ENCODE measurements around the gene SF3A2.

The SF3A2 gene

GRCh38 chr19:2213799-2214198, 22.8 kb upstream of the SF3A2 start:
- Histone ChIP-seq H3K4me1 (ENCODE audit: insufficient read depth, insufficient read length) (peaks cover 23% of the 10 kb centered on the region), H3K27me3 (ENCODE audit: insufficient read depth, insufficient read length) (no peaks in the 10 kb centered on the region), H3K36me3 (ENCODE audit: insufficient read depth, insufficient read length, low read length) (peaks cover 93% of the 10 kb centered on the region)

GRCh38 chr19:2214251-2214650, 22.4 kb upstream of the SF3A2 start:
- H3K36me3 ChIP-seq (ENCODE audit: insufficient read depth, insufficient read length, low read length), result peaks cover 90% of the 10 kb centered on the region
- no peak for DNase-seq (ENCODE audit: low read depth, low spot score)
- no peaks in the 10 kb centered on the region for H3K27me3 ChIP-seq (ENCODE audit: insufficient read depth, insufficient read length)
- TF ChIP-seq SUZ12 (IDR thresholded peaks at IDR 0.05; ENCODE audit: extremely low read depth, insufficient read depth, insufficient read length) (no peak), YY1 (IDR thresholded peaks at IDR 0.05; ENCODE audit: insufficient read depth, insufficient read length) (no peak), ZNF274 (IDR thresholded peaks at IDR 0.05; ENCODE audit: low read depth, low read length) (no peak)
- H3K9me3 ChIP-seq (ENCODE audit: insufficient read depth, low read length), result no peaks in the 10 kb centered on the region
- peaks cover 23% of the 10 kb centered on the region for H3K4me1 ChIP-seq (ENCODE audit: insufficient read depth, insufficient read length)
- no peak overlapping the region for H3K9ac ChIP-seq (ENCODE audit: insufficient read length, low read depth)
- no peak overlapping the region for H3K4me3 ChIP-seq (ENCODE audit: insufficient read length, low read depth)

More at GRCh38 chr19:2213799-2214198, 22.8 kb upstream of the SF3A2 start:
- DNase-seq (ENCODE audit: low read depth, low spot score), result no peak
- Histone ChIP-seq H3K9ac (ENCODE audit: insufficient read length, low read depth) (no peak overlapping the region), H3K9me3 (ENCODE audit: insufficient read depth, low read length) (no peaks in the 10 kb centered on the region), H3K4me3 (ENCODE audit: insufficient read length, low read depth) (no peak overlapping the region)
- no peak for TF ChIP-seq ZNF274 (IDR thresholded peaks at IDR 0.05; ENCODE audit: low read depth, low read length)
- TF ChIP-seq YY1 (IDR thresholded peaks at IDR 0.05; ENCODE audit: insufficient read depth, insufficient read length), result no peak
- TF ChIP-seq SUZ12 (IDR thresholded peaks at IDR 0.05; ENCODE audit: extremely low read depth, insufficient read depth, insufficient read length), result no peak

- Histone ChIP-seq H3K27me3 (ENCODE audit: insufficient read depth, insufficient read length) (no peaks in the 10 kb centered on the region), H3K36me3 (ENCODE audit: insufficient read depth, insufficient read length, low read length) (peaks cover 91% of the 10 kb centered on the region), H3K9me3 (ENCODE audit: insufficient read depth, low read length) (no peaks in the 10 kb centered on the region), H3K9ac (ENCODE audit: insufficient read length, low read depth) (no peak overlapping the region), H3K4me1 (ENCODE audit: insufficient read depth, insufficient read length) (peaks cover 17% of the 10 kb centered on the region), H3K4me3 (ENCODE audit: insufficient read length, low read depth) (no peak overlapping the region)
- TF ChIP-seq YY1 (IDR thresholded peaks at IDR 0.05; ENCODE audit: insufficient read depth, insufficient read length), result no peak
- no peak for TF ChIP-seq ZNF274 (IDR thresholded peaks at IDR 0.05; ENCODE audit: low read depth, low read length)
- no peak for TF ChIP-seq SUZ12 (IDR thresholded peaks at IDR 0.05; ENCODE audit: extremely low read depth, insufficient read depth, insufficient read length)
- no peak for DNase-seq (ENCODE audit: low read depth, low spot score)
These were observed 21.3 kb upstream of the SF3A2 start for GRCh38 chr19:2215281-2215751.

GRCh38 chr19:2216361-2217225, 20.0 kb upstream of the SF3A2 start:
- H3K4me3 ChIP-seq (ENCODE audit: insufficient read length, low read depth), result no peak overlapping the region
- no peaks in the 10 kb centered on the region for H3K9me3 ChIP-seq (ENCODE audit: insufficient read depth, low read length)
- peaks cover 88% of the 10 kb centered on the region for H3K36me3 ChIP-seq (ENCODE audit: insufficient read depth, insufficient read length, low read length)
- H3K27me3 ChIP-seq (ENCODE audit: insufficient read depth, insufficient read length), result no peaks in the 10 kb centered on the region
- DNase-seq (ENCODE audit: low read depth, low spot score), result no peak
- H3K4me1 ChIP-seq (ENCODE audit: insufficient read depth, insufficient read length), result peaks cover 19% of the 10 kb centered on the region
- TF ChIP-seq SUZ12 (IDR thresholded peaks at IDR 0.05; ENCODE audit: extremely low read depth, insufficient read depth, insufficient read length) (no peak), YY1 (IDR thresholded peaks at IDR 0.05; ENCODE audit: insufficient read depth, insufficient read length) (no peak), ZNF274 (IDR thresholded peaks at IDR 0.05; ENCODE audit: low read depth, low read length) (no peak)
- no peak overlapping the region for H3K9ac ChIP-seq (ENCODE audit: insufficient read length, low read depth)

- no peak overlapping the region for H3K4me3 ChIP-seq (ENCODE audit: insufficient read length, low read depth)
- peaks cover 87% of the 10 kb centered on the region for H3K36me3 ChIP-seq (ENCODE audit: insufficient read depth, insufficient read length, low read length)
- H3K4me1 ChIP-seq (ENCODE audit: insufficient read depth, insufficient read length), result peaks cover 21% of the 10 kb centered on the region
These were observed 19.0 kb upstream of the SF3A2 start for GRCh38 chr19:2217591-2217990.

GRCh38 chr19:2219726-2220125, 16.9 kb upstream of the SF3A2 start:
- Histone ChIP-seq H3K27me3 (ENCODE audit: insufficient read depth, insufficient read length) (no peaks in the 10 kb centered on the region), H3K9me3 (ENCODE audit: insufficient read depth, low read length) (no peaks in the 10 kb centered on the region), H3K4me3 (ENCODE audit: insufficient read length, low read depth) (no peak overlapping the region), H3K36me3 (ENCODE audit: insufficient read depth, insufficient read length, low read length) (peaks cover 85% of the 10 kb centered on the region), H3K9ac (ENCODE audit: insufficient read length, low read depth) (no peak overlapping the region), H3K4me1 (ENCODE audit: insufficient read depth, insufficient read length) (peaks cover 14% of the 10 kb centered on the region)
- no peak for TF ChIP-seq ZNF274 (IDR thresholded peaks at IDR 0.05; ENCODE audit: low read depth, low read length)
- no peak for TF ChIP-seq YY1 (IDR thresholded peaks at IDR 0.05; ENCODE audit: insufficient read depth, insufficient read length)
- TF ChIP-seq SUZ12 (IDR thresholded peaks at IDR 0.05; ENCODE audit: extremely low read depth, insufficient read depth, insufficient read length), result no peak
- no peak for DNase-seq (ENCODE audit: low read depth, low spot score)

More at GRCh38 chr19:2217591-2217990, 19.0 kb upstream of the SF3A2 start:
- H3K9me3 ChIP-seq (ENCODE audit: insufficient read depth, low read length), result no peaks in the 10 kb centered on the region
- H3K9ac ChIP-seq (ENCODE audit: insufficient read length, low read depth), result no peak overlapping the region
- TF ChIP-seq SUZ12 (IDR thresholded peaks at IDR 0.05; ENCODE audit: extremely low read depth, insufficient read depth, insufficient read length), result no peak
- H3K27me3 ChIP-seq (ENCODE audit: insufficient read depth, insufficient read length), result no peaks in the 10 kb centered on the region
- no peak for DNase-seq (ENCODE audit: low read depth, low spot score)

GRCh38 chr19:2221250-2221831, 15.3 kb upstream of the SF3A2 start:
- Histone ChIP-seq H3K9me3 (ENCODE audit: insufficient read depth, low read length) (no peaks in the 10 kb centered on the region), H3K27me3 (ENCODE audit: insufficient read depth, insufficient read length) (no peaks in the 10 kb centered on the region), H3K9ac (ENCODE audit: insufficient read length, low read depth) (no peak overlapping the region), H3K36me3 (ENCODE audit: insufficient read depth, insufficient read length, low read length) (peaks cover 85% of the 10 kb centered on the region), H3K4me1 (ENCODE audit: insufficient read depth, insufficient read length) (peaks cover 10% of the 10 kb centered on the region), H3K4me3 (ENCODE audit: insufficient read length, low read depth) (no peak overlapping the region)
- no peak for DNase-seq (ENCODE audit: low read depth, low spot score)
- TF ChIP-seq ZNF274 (IDR thresholded peaks at IDR 0.05; ENCODE audit: low read depth, low read length) (no peak), SUZ12 (IDR thresholded peaks at IDR 0.05; ENCODE audit: extremely low read depth, insufficient read depth, insufficient read length) (no peak), YY1 (IDR thresholded peaks at IDR 0.05; ENCODE audit: insufficient read depth, insufficient read length) (no peak)
